ENCODE results near the gene PALMD.

PALMD gene

GRCh38 chr1:99696616-99697015, 50.7 kb downstream of the PALMD start:
- DNase-seq (ENCODE audit: low read depth) = no peak

DNA sequence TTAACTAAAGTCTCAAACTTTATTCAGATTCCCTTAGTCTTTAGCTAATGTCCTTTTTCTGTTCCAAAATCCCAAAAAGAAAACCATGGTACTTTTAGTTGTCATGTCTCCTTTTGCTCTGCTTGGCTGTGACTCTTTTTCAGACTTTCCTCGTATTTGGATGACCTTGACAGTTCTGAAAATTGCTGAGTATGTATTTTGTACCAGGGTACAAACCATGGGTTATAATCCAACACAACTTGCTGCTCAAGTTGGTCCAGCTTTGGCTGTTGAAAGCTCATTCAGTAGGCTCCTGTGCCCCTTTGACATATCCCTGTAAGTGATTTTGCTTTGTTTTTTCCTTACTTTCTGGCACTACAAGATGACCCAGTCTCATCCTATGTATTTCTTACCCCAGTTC, 51.7 kb downstream of the PALMD start:
- no peak for DNase-seq (ENCODE audit: low read depth)

DNA sequence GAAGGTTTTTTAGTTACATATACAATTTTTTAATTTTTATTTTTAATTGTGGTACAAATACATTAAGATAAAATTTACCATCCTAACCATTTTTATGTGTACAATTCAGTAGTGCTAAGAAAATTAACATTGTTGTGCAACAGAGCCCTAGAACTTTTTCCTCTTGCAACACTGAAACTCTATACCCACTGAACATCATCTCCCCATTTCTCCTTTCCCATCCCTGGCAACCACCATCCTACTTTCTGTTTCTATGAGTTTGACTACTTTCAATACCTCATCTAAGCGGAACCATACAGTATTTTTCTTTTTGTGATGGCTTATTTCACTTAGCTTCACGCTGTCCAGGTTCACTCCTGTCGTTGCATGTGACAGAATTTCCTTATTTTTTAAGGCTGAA, 54.1 kb downstream of the PALMD start:
- DNase-seq (ENCODE audit: low read depth) = no peak

- DNase-seq (ENCODE audit: low read depth) = no peak
These were observed 56.3 kb downstream of the PALMD start for GRCh38 chr1:99702221-99702620.

DNA sequence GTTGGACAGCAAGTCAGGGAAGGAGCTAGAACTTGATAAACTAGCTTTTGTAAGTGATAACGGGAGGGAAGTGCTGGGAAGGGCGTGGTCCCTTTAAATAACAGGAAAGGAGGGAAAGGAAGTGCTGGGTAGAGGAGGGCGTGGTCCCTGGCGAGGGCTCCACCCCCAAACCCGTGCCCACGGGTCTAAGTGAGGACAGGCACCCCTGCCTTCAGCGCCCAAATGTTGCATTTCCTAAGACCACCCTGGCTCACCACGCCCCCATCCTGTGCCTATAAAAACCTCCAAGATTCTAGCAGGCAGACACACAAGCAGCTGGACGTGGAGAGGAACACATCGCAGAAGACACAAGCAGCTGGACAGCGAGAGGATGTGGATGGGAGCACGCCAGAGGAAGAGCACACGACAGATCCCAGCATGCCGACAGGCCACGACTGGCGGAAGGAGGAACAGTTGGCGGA, 58.5 kb downstream of the PALMD start:
- no peak for DNase-seq (ENCODE audit: low read depth)

- DNase-seq (ENCODE audit: low read depth) = no peak
These were observed 59.5 kb downstream of the PALMD start for GRCh38 chr1:99705385-99705784.

DNA sequence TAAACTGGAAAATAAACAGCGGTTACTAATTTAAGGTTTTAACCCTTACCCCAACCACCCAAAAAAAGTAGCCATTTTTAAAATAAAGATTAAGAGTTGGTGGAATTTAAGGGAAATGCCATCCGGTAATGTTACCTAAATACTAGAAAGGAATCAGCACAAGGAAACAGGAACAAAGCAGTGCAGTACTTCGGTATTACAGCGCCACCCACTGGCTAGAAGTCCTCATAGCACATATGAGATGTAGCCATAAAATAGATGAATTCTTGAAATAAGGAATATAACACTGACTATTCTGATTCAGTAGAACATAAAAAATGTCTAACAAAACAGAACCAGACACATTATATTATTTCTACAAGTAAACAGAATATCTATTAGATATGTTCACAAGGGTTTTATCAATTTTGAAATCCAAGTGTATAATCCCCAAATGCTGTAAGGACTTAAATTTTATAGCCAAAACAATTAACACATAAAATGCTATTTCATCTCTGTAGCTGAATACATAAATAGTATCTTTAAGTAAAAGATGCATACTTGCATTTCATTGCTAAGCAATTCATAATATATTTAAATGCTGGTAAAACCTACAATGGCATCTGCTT, 61.7 kb downstream of the PALMD start:
- peak; percentile 12 for DNase-seq (ENCODE audit: low read depth)

DNA sequence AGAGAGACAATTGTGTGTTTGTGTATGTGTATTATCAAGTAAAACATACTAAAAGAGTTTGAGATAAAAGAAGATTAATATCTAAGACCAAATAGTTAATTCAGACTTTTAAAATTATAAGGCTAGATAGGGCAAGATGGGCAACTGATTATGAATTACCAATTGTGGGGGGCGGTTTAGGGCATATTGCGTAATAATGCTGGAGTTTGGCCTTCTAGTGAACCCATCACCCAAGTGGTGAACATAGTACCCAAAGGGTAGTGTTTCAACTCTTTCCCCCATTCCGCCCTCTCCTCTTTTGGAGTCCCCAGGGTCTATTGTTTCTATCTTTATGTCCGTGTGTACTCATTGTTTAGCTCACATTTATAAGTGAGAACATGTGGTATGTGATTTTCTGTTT, 65.1 kb downstream of the PALMD start:
- no peak for DNase-seq (ENCODE audit: low read depth)

GRCh38 chr1:99713006-99713405, 67.1 kb downstream of the PALMD start:
- DNase-seq (ENCODE audit: low read depth) = no peak

DNA sequence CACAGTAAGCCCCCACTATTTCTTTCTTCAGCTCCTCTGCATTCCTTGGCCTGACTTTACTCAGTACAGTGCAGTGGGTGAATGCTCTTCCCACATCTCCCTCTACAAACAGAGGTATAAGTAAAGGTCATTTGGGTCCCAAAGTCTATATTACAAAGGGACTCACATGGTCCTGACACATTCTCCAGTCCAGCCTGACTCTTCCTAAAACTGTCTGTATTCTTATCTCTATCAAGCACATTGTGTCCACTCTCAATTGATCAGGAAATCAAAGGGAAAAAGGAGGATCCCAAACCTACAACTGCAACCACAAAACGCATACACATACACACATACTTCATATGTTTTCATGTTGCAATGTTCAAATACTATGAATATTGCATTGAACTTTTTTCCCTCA, 71.1 kb downstream of the PALMD start:
- DNase-seq (ENCODE audit: low read depth) = no peak

GRCh38 chr1:99723251-99723650, 77.3 kb downstream of the PALMD start:
- DNase-seq (ENCODE audit: low read depth) = no peak

- DNase-seq (ENCODE audit: low read depth) = no peak
These were observed 80.1 kb downstream of the PALMD start for GRCh38 chr1:99725996-99726395.

DNA sequence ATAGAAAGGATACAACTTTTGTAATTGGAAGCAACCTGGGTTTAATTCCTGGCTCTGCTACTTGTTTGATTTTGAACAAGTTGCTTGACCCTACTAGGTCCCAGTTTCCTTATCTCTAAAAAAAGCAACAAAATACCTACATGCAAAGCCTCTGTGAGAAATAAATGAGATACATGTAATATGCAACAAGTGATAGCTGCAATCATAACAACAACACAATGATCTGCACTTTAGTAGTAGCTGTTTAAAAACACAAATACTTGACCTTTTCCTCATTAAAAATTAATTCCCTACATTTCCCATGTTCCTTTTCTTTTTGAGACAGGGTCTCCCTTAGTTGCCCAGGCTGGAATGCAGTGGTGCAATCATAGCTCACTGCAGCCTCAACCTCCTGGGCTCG, 80.5 kb downstream of the PALMD start:
- no peak for DNase-seq (ENCODE audit: low read depth)

DNA sequence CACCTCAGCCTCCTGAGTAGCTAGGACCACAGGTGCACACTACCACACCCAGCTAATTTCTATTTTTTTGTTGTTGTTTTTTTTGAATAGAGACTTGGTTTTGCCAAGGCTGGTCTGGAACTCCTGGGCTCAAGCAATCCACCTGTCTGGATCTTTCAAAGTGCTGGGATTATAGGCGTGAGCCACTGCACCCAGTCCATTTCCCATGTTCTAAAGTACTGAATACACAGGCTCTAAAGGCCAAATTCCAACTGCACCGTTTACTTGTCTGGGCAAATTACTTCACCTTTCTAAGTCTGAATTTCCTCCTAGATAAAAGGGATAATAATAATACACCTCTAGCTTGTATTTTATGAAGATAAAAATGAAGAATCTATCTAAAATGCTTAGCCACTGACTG, 80.9 kb downstream of the PALMD start:
- no peak for DNase-seq (ENCODE audit: low read depth)

GRCh38 chr1:99727575-99728185, 81.8 kb downstream of the PALMD start:
- no peak for DNase-seq (ENCODE audit: low read depth)

DNA sequence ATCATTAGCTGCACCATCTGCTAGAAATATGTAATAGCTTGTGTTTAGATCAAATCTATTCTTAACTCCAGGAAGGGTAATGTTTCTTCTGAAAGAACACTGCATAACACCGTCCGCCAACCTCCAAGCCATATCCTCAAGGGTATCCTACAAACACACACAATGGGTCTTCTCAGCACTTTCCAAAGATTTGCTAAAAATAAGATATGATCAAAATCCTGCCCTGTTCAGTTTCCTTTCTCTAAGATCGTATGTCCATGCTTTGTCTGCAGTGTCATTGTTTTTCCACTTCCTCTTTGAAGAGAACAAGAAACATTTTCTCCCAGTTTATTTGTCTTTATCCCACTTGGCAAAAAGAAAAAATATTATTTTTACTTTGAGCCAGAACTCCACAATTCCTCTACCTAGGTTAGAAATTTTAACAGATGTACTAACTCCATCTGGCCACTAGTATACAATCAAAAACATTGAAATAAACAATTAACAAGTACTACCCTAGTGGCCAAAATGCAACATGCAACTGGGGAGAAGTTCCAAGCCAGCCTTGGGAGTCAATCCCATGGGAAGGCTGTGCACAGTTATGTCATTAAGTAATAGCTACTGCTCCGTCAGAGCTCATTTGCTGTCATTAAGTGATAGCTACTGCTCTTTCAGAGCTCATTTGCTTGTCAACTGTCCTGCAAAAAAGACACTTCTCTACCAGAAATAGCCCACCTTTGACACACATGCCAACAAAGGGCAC, 82.8 kb downstream of the PALMD start:
- no peak for DNase-seq (ENCODE audit: low read depth)

DNA sequence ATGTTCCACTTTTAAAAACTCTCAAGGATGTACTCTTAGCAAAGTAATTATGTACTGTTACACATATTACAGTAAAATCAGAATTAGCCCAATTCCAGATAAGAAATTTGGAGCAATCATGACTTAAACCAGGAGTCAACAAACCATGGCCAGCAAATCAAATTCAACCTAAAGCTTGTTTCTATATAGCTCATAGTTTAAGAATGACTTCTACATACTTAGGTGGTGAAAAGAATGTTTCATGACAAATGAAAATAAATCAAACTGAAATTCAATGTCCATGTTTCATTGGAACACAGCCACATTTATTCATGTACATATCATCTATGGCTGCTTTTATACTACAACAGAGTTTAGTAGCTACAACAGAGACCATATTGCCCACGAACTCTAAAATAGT, 85.5 kb downstream of the PALMD start:
- no peak for DNase-seq (ENCODE audit: low read depth)

GRCh38 chr1:99735852-99736251, 89.9 kb downstream of the PALMD start:
- DNase-seq (ENCODE audit: low read depth) = no peak

DNA sequence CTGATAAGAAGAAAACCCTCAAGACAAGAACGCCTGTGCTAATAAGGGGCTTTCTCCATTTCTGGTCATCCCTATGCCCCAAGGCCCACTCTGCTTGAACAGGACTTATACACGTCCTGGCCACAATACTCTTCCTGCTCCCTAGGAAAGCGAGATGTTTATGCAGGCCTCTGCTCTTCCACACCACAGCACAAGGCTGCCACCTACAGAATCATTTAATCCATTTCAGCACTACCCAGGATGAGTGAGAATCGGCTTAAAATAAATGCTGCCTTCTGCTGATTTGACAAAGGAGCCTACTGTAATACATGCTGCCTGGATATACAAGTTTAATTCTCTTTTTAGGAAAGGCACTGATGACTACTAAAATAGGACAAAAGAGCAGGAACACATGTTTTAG, 91.1 kb downstream of the PALMD start:
- no peak for DNase-seq (ENCODE audit: low read depth)

- DNase-seq (ENCODE audit: low read depth) = no peak
These were observed 93.0 kb downstream of the PALMD start for GRCh38 chr1:99738858-99739465.

DNA sequence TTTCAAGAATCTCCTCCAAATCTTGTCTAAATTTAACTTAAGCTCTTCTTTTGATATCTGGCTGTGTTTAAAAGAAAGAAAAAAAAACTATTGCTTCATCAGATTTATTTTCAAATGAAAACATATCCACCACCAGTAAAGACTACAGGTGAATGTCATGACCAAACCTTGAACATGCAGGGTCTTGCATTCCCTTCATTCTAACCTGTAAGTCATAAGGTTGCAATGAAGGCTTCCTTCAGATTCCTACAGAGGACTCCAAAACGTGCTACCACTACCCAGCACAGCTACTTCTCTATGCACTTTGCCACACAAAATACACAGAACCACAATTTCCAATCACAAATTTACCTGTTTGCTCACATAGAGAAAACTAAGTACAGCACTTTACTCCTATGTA, 94.2 kb downstream of the PALMD start:
- DNase-seq (ENCODE audit: low read depth) = no peak
